ENCODE data around the gene ZNF70.

DNA sequence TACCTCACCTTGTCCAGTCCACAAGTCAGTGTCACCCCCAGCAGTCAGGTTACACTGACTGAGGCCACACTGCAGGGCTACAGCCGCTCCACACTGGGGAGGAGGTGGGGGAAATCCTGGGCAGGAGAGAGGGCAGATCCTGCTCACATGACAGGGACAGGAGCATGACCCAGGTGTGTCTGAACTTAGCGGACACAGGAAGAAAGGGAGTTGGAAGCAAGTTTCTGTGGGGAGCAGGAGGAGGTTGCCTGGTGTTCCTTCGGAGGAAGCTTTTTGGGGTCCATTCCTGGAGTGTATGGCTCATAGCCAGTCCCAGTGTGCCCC lies 27.6 kb upstream of the ZNF70 start:
- no peak for TF ChIP-seq POLR2A (IDR thresholded peaks at IDR 0.05; ENCODE audit: low read depth)
- no peak for TF ChIP-seq POLR2AphosphoS5 (IDR thresholded peaks at IDR 0.05)
- TF ChIP-seq, protein P1, sequence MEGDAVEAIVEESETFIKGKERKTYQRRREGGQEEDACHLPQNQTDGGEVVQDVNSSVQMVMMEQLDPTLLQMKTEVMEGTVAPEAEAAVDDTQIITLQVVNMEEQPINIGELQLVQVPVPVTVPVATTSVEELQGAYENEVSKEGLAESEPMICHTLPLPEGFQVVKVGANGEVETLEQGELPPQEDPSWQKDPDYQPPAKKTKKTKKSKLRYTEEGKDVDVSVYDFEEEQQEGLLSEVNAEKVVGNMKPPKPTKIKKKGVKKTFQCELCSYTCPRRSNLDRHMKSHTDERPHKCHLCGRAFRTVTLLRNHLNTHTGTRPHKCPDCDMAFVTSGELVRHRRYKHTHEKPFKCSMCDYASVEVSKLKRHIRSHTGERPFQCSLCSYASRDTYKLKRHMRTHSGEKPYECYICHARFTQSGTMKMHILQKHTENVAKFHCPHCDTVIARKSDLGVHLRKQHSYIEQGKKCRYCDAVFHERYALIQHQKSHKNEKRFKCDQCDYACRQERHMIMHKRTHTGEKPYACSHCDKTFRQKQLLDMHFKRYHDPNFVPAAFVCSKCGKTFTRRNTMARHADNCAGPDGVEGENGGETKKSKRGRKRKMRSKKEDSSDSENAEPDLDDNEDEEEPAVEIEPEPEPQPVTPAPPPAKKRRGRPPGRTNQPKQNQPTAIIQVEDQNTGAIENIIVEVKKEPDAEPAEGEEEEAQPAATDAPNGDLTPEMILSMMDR (IDR thresholded peaks at IDR 0.05): no peak
